Measurements from ENCODE around the gene VWCE. TPM values are rescaled to one million over a fixed set of nuclear protein-coding genes. Genes with fewer than 3 reads are reported as not detected.

The VWCE gene
- total RNA-seq, 3 donors from 2014 or later, result 0.17 to 1.9 (median 0.55) TPM

- Histone ChIP-seq H3K36me3 (ENCODE audit: low read depth) (no peaks in the 10 kb centered on the region), H3K4me3 (no peak overlapping the region), H3K4me1 (ENCODE audit: low read depth) (peaks cover 1% of the 10 kb centered on the region), H3K9me3 (no peaks in the 10 kb centered on the region)
- no peak for TF ChIP-seq CTCF (IDR thresholded peaks at IDR 0.05)
- no peak for DNase-seq
- intact Hi-C loops (cut with DNase I, micrococcal nuclease), result no loop called here
- no peak for ATAC-seq
Measured at GRCh38 chr11:61325649-61326414, 30.7 kb upstream of the VWCE start.

GRCh38 chr11:61315260-61315659 lies 20.1 kb upstream of the VWCE start:
- no peak for ATAC-seq
- H3K4me1 ChIP-seq (ENCODE audit: low read depth), result no peaks in the 10 kb centered on the region
- H3K9me3 ChIP-seq, result no peaks in the 10 kb centered on the region
- H3K36me3 ChIP-seq (ENCODE audit: low read depth), result peaks cover 25% of the 10 kb centered on the region
- intact Hi-C loops (cut with DNase I, micrococcal nuclease), result no loop called here
- DNase-seq, result no peak
- no peak for TF ChIP-seq CTCF (IDR thresholded peaks at IDR 0.05)
- H3K4me3 ChIP-seq, result no peak overlapping the region

GRCh38 chr11:61310749-61311148 lies 15.6 kb upstream of the VWCE start:
- DNase-seq, result no peak
- intact Hi-C loops (cut with DNase I, micrococcal nuclease), result no loop called here
- TF ChIP-seq CTCF (IDR thresholded peaks at IDR 0.05), result no peak
- H3K4me1 ChIP-seq (ENCODE audit: low read depth), result no peaks in the 10 kb centered on the region
- no peak overlapping the region for H3K4me3 ChIP-seq
- ATAC-seq, result no peak
- peaks cover 31% of the 10 kb centered on the region for H3K36me3 ChIP-seq (ENCODE audit: low read depth)
- H3K9me3 ChIP-seq, result no peaks in the 10 kb centered on the region

- intact Hi-C loops (cut with DNase I, micrococcal nuclease), result no loop called here
- ATAC-seq (no peak), DNase-seq (no peak)
- Histone ChIP-seq H3K36me3 (ENCODE audit: low read depth) (peaks cover 31% of the 10 kb centered on the region), H3K9me3 (no peaks in the 10 kb centered on the region), H3K4me1 (ENCODE audit: low read depth) (no peaks in the 10 kb centered on the region), H3K4me3 (no peak overlapping the region)
- no peak for TF ChIP-seq CTCF (IDR thresholded peaks at IDR 0.05)
Measured at GRCh38 chr11:61309739-61310138, 14.6 kb upstream of the VWCE start.

- DNase-seq (no peak), ATAC-seq (no peak)
- no peaks in the 10 kb centered on the region for H3K4me1 ChIP-seq (ENCODE audit: low read depth)
- no peak for TF ChIP-seq CTCF (IDR thresholded peaks at IDR 0.05)
- peaks cover 30% of the 10 kb centered on the region for H3K36me3 ChIP-seq (ENCODE audit: low read depth)
- H3K4me3 ChIP-seq, result no peak overlapping the region
- intact Hi-C loops (cut with DNase I, micrococcal nuclease), result no loop called here
- no peaks in the 10 kb centered on the region for H3K9me3 ChIP-seq
Measured at GRCh38 chr11:61309141-61309540, 14.0 kb upstream of the VWCE start.

All from mucosa of descending colon (tissue), 3 donors.